Measurements from ENCODE around the gene SRGAP2C. TPM values are rescaled to one million over a fixed set of nuclear protein-coding genes. Genes with fewer than 3 reads are reported as not detected.
"Not testable (repeated sequence)": the region's sequence is repeated elsewhere in the genome, so short reads cannot be mapped to it uniquely, and the experiment has no call there.

Gene SRGAP2C
- total RNA-seq = 10 to 100 TPM in 4 of 9 donors, 1 to 10 TPM in 5; 5.5 to 23.2 (median 8.9) TPM
- 1 to 10 TPM; 2.2 to 4.4 TPM for polyA plus RNA-seq
- long read RNA-seq, donor 1, full-length matches to known transcripts = 5 of 12 reads
- long read RNA-seq, donor 1, partial matches to known transcripts = 3 of 12 reads
- long read RNA-seq, donor 1, other reads (novel, unspliced or antisense) = 4 of 12 reads
- long read RNA-seq, donor 2, full-length matches to known transcripts = 10 of 16 reads
- long read RNA-seq, donor 2, partial matches to known transcripts = 1 of 16 reads
- long read RNA-seq, donor 2, other reads (novel, unspliced or antisense) = 5 of 16 reads
- long read RNA-seq, donor 3, full-length matches to known transcripts = 12 of 18 reads
- long read RNA-seq, donor 3, partial matches to known transcripts = 2 of 18 reads
- long read RNA-seq, donor 3, other reads (novel, unspliced or antisense) = 4 of 18 reads

DNA sequence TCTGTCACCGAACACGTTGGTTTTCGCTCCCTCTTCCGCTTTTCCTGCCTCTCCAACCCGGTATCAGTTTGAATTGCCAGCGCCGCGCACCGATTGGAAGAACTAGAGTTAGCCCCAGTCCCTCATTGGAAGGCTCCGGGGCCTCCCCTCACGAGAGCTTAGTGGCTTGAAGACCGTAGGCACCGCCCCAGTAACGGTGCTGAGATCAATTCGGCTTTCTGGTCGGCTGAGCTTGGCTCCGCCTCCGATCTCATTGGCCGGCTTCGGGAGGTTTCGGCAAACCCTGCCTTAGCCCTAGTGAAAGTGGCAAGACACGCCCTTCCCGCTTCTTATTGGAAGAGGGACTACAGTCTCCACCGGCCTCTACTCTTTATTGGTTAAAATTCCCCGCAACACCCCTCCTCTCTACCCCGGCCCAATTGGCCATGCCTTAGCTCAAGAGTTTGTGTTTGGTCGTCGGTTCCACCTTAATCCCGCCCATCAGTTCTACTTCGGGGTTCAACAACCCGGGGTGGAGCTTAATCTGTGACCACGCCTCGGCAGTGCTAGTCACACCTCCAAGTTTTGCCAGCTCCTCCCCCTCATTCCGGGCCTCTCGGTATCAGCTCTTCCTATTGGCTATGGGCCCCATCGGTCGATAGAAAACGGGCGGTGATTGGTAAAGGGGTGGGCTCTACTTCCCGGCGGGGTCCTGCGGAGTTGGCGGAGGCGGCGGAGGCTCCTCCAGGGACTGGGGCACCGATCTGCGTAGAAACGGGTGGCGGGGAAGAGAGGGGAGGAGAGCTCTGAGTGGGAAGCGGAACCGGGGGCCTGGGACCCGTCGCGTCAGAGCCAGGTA is at the start of gene SRGAP2C, which contains the start of gene FAM72B:
Gene SRGAP2C, plus strand, starts transcription at position 686 of the 838 bp plus-strand sequence. CDS start 2,472 bp downstream, outside the sequence.
Gene FAM72B, minus strand, starts transcription at position 51 of the 838 bp plus-strand sequence. CDS start 851 bp downstream, outside the sequence.
- H3K9me3 ChIP-seq; H3K4me1 ChIP-seq; H3K36me3 ChIP-seq; H3K27me3 ChIP-seq; intact Hi-C loops (cut with DNase I): not testable (repeated sequence)
- WGBS, 4 donors = 0 to 1% (median 1%) methylated on average over 21 to 38 of the region's 54 CpGs
- TF ChIP-seq POLR2A (IDR thresholded peaks at IDR 0.05) = peak in 1 of 2 donors; percentile 72
- peak within 1 kb of the TSS in 10 of 12 donors; percentile 38 to 59 (median 52) for H3K4me3 ChIP-seq
- DNase-seq = peak; percentile 92 to 96 (median 95)
- peak within 1 kb of the TSS in 8 of 12 donors; percentile 44 to 81 (median 68) for H3K27ac ChIP-seq
- ATAC-seq = peak; percentile 88 to 95 (median 93)

DNA sequence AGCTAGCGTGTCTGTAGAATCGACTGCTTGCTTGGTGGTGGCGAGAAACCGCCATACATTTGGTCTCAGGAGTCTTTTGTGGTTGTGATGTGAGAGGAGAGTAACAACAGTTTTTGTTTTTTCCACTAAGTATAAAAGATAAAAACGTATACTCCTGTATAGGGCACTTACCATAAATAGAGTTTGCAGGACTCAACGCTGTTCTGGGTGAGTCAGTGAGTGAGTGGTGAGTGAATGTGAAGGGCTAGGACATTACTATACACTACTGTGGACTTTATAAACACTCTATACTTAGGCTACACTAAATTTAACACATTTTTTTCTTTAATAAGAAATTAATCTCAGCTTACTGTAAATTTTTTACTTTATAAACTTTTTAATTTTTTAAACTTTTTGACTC is 44.4 kb upstream of the SRGAP2C start:
- intact Hi-C loops (cut with DNase I); DNase-seq; H3K4me3 ChIP-seq; H3K9me3 ChIP-seq; ATAC-seq; H3K4me1 ChIP-seq; H3K27me3 ChIP-seq; H3K27ac ChIP-seq; H3K36me3 ChIP-seq: not testable (repeated sequence)
- WGBS, 4 donors = no CpG with 5 or more reads among the region's 6 CpGs

DNA sequence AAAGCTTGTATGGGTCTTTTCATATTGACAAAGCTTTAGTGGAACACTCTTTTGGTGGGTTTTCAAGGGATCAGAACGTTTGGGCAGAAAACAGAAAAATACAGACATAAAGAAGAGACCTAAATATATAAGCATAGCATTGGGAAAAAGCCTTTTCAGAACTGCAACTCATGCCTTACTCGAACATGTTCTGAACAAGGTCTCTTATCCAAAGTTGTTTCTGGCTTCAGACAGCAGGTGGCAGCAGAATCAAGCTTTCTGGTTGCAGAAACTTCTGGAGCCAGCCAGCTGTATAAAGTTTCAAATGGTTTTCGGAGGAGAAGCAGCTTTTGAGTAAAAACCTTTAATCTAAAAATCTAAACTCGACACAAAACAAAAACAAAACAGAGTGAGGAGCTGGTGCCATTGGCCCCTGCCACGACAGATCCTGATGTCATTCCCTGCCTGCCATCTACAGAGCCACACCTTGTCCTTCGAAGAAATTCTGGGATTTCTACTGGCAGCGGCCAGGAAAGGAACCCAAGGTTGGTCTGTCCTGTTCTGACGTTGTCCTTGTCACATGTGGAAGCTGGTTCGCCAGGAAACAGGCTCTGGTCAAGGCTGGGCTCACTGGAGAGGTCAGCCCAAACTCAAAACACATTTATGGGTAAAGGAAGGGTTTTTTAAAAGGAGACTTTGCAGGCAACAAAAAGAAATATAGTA is 36.1 kb upstream of the SRGAP2C start:
- H3K4me3 ChIP-seq; H3K27ac ChIP-seq; H3K36me3 ChIP-seq; intact Hi-C loops (cut with DNase I); H3K27me3 ChIP-seq; DNase-seq; H3K9me3 ChIP-seq; H3K4me1 ChIP-seq: not testable (repeated sequence)
- TF ChIP-seq, protein P1, sequence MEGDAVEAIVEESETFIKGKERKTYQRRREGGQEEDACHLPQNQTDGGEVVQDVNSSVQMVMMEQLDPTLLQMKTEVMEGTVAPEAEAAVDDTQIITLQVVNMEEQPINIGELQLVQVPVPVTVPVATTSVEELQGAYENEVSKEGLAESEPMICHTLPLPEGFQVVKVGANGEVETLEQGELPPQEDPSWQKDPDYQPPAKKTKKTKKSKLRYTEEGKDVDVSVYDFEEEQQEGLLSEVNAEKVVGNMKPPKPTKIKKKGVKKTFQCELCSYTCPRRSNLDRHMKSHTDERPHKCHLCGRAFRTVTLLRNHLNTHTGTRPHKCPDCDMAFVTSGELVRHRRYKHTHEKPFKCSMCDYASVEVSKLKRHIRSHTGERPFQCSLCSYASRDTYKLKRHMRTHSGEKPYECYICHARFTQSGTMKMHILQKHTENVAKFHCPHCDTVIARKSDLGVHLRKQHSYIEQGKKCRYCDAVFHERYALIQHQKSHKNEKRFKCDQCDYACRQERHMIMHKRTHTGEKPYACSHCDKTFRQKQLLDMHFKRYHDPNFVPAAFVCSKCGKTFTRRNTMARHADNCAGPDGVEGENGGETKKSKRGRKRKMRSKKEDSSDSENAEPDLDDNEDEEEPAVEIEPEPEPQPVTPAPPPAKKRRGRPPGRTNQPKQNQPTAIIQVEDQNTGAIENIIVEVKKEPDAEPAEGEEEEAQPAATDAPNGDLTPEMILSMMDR (IDR thresholded peaks at IDR 0.05) = peak in 3 of 12 donors; percentile 22 to 38 (median 25)
- ATAC-seq = peak in 3 of 4 donors; percentile 64 to 74 (median 71)
- 0% methylated on average over 2 of the region's 9 CpGs for WGBS, 4 donors

DNA sequence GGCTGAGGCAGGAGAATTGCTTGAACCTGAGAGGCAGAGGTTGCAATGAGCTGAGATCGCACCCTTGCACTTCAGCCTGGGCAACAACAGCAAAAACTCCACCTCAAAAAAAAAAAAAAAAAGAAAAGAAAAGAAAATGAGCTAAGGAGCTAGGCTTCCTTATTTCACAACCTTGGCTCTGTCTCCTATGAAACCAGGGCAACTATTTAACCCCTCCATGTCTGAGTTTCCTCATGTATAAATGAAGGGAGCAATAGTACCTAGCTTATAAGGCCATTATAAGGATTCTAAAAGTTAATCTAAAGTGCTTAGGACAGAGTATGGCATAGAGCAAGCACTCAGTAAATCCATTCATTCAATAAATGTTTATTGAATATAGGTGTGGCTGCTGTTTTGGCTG is 33.5 kb upstream of the SRGAP2C start:
- peak in 1 of 4 donors; percentile 54 for ATAC-seq
- not testable (repeated sequence) for H3K27me3 ChIP-seq

DNA sequence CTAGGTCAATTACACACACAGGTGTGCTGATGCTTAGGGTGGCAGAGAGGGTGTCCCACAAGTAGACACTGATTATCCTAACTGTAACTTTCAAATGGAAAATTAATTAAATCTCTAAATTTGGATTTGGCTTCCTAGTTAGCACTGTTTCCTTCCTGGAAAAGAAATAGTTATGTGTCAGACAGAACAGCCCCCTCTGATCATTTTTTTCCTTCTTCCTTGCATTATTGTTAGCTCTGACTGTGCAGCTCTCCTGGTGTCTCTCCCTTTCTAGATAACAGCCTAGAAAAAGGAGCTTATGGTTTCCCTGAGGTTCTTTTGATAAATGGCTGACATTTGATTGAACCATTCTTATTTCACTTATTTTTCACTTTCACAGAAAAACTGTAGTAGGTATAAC is 32.0 kb upstream of the SRGAP2C start:
- DNase-seq; H3K4me1 ChIP-seq; ATAC-seq; H3K27ac ChIP-seq; H3K4me3 ChIP-seq; H3K27me3 ChIP-seq; H3K9me3 ChIP-seq; H3K36me3 ChIP-seq; intact Hi-C loops (cut with DNase I): not testable (repeated sequence)

More for the DNA sequence above, 33.5 kb upstream of the SRGAP2C start:
- H3K36me3 ChIP-seq; H3K9me3 ChIP-seq; H3K27ac ChIP-seq; intact Hi-C loops (cut with DNase I); H3K4me3 ChIP-seq; H3K4me1 ChIP-seq: not testable (repeated sequence)
- 63 to 89% (median 77%) methylated on average over 1 of the region's 1 CpG for WGBS, 4 donors
- DNase-seq = peak in 1 of 5 donors; percentile 8

DNA sequence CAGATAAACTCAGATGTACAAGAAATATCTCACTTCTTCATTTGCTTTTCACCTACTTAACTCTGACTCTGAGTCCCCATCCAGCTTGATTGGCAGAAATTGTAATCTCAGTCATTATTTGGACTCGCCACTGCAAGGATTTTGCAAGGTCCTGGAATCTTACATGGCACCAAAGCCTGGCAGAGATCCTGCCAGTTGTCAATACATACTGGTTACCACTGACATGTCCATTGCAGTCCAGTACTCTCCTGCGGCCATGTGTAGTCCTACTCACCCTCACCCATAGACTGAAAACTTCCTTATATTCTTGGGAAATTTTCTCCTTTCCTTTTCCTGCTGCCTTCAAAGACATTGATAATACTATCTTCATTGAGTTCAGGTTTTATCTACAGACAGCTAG is 30.0 kb upstream of the SRGAP2C start:
- H3K27ac ChIP-seq; intact Hi-C loops (cut with DNase I); DNase-seq; H3K4me1 ChIP-seq; H3K36me3 ChIP-seq; H3K27me3 ChIP-seq; H3K4me3 ChIP-seq; H3K9me3 ChIP-seq: not testable (repeated sequence)
- 72 to 75% (median 74%) methylated on average over 1 of the region's 2 CpGs; no CpG with 5 or more reads in 1 of the 4 donors for WGBS, 4 donors
- peak in 1 of 4 donors; percentile 70 for ATAC-seq
